Medulla oblongata (tissue), 1 donor: Measurements from ENCODE around the gene TPM2.
A peak's percentile ranks its signal among the peaks of the same experiment; 100 is the strongest.
"Not testable (repeated sequence)": the region's sequence is repeated elsewhere in the genome, so short reads cannot be mapped to it uniquely, and the experiment has no call there.

Source experiments
- DNase-seq: peaks from one replicate; pipeline ENCODE4 v3.0.0-alpha.2; 2015; ENCODE audit errors: extremely low spot score

TPM2 gene

DNA sequence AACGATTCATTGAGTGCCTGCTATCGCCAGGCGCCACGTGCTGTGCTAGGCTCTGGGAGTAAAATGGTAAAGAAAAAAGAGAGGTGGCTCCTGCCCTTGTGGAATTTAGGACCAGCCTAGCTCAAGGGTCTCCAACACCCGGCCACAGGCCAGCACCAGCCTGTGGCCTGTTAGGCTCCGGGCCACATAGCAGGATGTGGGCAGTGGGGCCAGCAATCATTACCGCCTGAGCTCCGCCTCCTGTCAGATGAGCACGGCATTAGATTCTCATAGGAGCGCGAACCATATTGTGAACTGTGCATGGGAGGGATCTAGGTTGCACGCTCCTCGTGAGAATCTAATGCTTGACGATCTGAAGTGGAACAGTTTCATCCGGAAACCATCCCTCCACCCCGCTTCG, 33.4 kb downstream of the TPM2 start:
- no peak for DNase-seq

DNA sequence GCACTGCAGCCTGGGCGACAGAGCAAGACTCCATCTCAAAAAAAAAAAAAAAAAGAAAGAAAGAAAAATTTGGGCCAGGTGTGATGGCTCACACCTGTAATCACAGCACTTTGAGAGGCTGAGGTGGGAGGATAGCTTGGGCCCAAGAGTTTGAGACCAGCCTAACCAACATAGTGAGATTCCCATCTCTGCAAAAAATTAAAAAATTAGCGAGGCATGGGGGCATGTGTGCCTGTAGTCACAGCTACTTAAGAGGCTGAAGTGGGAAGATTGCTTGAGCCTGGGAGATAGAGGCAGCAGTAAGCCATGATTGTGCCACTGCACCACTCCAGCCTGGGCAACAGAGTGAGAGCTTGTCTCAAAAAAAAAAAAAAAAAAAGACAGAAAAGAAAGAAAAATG, 36.1 kb downstream of the TPM2 start:
- no peak for DNase-seq

DNA sequence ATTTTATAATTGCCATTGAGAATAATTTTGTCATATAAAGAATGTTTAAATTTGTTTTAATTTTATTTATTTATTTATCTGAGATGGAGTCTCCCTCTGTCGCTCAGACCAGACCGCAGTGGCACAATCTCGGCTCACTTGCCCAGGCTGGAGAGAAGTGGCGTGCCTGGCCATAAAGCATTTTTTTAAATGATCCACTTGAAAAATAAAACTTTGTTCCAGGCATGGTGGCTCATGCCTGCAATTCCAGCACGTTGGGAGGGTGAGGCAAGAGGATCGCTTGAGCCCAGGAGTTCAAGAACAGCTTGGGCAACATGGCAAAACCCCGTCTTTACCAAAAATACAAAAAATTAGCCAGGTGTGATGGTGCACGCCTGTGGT, 36.9 kb downstream of the TPM2 start:
- no peak for DNase-seq

DNA sequence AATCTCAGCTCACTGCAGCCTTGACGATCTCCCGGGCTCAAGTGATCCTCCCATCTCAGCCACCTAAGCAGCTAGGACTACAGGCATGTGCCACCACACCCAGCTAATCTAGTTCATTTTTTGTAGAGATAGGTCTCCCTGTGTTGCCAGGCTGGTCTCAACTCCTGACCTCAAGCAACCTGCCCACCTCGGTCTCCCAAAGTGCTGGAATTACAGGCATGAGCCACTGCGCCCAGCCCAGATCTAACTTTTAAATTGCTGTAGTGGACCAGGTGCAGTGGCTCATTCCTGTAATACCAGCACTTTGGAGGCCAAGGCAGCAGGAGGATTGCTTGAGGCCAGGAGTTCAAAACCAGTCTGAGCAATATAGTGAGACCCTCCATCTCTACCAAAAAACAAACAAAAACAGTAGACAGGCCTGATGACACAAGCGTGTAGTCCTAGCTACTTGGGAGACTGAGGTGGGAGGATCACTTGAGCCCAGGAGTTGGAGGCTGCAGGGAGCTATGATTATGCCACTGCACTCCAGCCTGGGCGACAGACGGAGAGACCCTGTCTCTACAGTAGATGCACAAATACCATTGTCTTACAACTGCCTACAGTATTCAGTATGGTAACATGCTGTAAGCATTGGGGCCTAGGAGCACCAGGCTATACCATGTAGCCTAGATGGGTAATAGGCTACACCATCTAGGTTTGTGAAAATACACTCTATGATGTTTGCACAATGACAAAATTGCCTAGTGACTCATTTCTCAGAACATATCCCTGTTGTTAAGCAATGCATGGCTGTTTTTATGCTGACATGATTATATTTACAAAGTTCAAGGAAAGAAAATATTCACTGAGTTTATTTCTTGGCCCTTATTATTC, 37.5 kb downstream of the TPM2 start:
- no peak for DNase-seq

DNA sequence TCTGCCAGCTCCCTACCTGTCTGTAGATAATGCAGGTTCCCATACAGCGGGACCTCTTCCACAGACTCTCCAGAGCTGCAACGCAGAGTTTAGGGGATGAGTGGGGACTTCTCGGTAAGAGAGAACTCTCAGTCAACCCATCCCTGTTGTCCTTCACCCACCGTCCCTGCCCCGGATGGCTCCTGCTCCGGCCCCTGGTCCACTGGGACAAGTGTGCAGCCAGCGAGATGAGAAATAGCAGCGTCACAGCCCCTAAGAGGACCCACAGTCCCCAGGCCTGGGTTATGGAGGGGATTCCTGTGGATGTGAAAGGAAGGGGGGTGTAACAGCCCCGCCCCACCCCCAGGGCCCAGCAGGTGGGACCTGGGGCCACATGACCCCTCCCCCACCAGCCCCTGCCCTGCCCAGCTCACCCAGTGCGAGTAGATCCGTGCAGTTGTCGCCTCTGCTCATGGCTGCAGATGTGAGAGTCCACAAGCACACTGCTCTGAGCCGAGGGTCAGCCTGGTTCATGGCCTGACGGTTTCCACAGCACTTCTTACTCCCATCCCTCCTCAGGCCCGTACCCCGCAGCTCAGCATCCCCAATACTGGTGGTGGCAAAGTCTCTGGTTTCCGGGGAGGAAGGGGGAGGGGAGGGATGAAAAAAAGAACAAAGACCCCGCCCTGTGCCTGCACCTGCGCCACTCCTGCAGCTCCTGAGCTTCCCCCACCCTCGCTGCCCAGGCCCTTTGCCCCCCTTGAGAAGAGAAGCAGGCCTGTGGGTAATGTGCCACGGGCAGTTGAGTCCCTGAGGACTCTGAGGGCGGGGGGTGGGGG, 39.2 kb downstream of the TPM2 start, which contains the start of gene SIT1:
Gene SIT1, minus strand, starts transcription at position 591 of the 818 bp plus-strand sequence. Its CDS starts 78 bp downstream, at position 513.
- no peak for DNase-seq

DNA sequence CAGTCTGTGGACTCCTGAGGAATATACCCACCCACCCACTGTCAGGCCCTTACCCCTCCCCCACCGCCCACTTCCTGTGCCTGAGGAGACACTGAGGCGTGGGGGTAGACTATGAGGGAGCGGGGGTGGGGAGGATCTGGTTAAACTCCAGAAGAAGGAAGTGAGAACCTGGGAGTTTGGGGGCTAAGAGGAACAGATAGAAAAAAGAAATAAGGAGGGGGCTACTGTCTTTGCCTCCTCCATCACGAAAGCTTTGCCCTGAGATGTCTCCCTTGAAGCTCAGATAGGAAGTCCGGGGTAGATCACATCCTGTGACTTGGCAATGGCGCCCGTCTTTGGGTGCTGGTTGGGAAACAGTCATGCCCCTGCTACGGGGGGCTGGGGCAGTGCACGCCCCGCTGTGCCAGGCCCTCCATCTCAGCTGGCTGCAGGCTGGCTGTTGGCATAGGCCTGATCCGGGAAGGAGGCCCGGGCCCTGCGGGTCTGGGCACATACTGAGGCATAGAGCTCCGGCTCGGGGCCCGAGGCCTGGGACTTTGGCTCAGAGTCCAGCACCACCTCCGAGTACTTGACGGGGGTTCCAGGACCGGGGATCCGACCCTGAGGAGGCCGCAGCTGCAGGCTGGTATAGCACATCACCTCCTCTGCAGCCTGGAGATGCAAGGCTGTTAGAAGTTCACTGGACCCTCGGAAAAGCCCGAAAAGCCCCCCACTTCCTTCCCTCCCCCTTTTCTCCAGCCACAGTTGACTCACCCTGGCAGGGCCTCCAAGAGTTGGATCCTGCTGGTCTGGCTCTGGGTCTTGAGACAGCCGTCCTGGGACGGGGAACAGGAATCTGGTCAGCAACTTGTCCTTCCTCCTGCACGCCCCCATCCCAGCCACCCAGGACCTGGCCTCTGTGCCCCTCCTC, 40.0 kb downstream of the TPM2 start:
- peak; percentile 49 for DNase-seq

DNA sequence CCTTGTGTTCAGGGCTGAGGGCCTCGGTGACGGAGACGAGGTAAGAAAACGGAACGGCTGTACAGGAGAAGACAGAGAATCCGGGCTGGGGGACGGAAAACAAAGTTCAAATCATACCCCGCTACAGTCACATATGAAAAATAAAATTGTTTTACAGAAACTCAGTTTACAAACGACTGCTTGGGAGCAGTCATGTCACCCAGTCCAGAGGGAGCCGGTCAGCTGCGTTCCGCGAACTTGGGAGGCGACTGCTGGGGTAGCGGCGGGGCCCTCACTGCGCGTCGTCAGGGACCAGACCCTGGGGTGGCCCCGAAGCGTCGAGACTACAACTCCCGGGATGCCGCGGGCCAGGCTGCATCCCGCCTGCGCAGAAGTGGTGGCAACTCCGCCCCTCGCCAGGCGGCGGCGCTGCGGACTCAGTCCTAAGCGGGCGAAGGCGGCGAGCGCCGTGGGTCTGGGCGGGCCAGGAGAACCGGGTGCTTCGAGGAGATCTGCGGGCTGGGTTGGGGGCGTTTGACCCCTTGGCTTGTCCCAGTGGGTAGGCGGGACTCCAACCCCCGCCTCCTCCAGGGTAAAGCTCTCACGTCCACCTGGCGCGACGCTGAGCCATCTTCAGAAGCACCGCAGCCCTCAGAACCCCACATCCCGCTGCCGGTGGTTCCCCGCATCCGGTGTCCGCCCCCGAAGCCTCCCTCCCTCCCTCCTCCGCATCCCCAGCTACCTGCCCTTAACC, 43.0 kb downstream of the TPM2 start:
- DNase-seq, result peak; percentile 95

DNA sequence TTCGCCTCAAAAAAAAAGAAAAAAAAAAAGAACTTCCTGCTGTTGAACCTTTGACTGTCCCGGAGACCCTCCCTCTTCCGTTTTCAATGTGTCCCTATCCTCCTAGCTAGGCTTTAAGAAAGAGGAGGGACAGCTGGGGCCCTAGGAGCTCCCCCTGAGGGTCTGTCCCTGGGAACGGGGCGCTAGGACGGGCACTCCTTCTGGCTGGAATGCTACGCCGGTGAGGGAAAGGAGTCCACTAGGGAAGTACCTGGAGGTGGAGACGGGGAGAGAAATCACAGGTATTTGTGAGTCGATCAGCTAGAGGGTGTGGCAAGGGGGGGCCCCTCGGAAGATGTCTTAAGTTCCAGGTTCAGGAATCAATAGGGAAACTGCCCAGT, 43.6 kb downstream of the TPM2 start:
- peak; percentile 38 for DNase-seq

DNA sequence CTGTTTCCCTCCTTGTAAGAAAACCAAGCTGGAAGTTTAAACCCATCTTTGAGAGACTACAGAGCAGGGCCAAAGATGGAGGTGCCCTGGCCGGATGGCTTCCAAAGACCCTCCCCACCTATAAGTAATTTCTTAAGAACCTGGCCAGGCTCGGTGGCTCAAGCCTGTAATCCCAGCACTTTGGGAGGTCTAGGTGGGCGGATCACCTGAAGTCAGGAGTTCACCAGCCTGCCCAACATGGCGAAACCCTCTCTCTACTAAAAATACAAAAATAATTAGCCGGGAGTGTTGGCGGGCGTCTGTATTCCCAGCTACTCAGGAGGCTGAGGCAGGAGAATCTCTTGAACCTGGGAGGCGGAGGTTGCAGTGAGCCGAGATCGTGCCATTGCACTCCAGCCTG, 44.0 kb downstream of the TPM2 start:
- not testable (repeated sequence) for DNase-seq

DNA sequence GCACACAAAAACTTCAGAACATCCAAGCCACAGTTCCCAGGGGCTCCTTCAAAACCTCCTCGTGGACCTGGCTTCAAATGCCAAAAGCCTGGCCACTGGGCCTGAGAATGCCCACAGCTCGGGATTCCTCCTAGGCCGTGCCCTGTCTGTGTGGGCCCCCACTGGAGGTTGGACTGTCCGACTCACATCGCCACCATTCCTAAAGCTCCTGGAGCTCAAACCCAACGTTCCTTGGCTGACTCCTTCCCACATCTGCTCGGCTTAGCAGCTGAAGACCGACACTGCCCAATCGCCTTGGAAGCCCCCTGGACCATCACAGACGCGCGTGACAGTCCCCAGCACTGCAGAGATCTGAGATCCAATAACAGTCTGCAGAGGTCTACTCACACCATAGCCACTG, 46.7 kb downstream of the TPM2 start:
- no peak for DNase-seq

DNA sequence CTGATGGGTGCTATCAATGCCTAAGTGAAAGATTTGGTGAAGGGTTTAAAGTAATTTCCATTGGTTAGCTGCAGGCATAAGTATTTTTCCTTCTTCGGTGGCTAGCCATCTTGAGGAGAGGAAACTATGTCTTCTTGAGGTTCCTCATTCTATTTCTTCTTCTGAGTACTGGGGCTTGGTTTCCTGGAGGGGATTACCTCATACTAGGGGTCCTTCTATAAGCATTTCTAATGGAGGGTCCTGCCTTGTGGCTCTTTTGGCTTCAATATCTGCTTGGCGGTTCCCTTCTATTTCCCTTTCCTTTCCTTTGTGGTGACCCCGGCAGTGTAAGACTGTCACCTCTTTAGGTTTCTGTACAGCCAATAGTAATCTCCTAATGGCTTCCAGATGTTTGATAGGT, 48.2 kb downstream of the TPM2 start:
- not testable (repeated sequence) for DNase-seq

DNA sequence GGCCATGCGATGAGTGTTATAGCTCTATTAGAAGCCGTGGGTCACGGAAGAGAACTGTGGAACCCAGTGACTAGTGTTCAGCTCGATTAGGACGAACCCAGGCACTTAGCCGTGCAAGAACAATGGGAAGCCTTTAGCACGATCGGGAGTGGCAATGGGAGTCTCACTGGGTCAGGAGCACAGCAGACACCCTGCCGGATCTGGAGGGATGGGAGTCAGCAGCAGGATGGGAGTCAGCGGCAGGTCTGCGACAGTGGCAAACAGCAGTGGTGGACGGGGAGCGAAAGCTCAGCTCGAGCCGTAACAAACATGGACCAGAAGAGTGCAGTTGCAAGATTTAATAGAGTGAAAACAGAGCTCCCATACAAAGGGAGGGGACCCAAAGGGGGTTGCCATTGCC, 49.3 kb downstream of the TPM2 start:
- DNase-seq, result not testable (repeated sequence)

DNA sequence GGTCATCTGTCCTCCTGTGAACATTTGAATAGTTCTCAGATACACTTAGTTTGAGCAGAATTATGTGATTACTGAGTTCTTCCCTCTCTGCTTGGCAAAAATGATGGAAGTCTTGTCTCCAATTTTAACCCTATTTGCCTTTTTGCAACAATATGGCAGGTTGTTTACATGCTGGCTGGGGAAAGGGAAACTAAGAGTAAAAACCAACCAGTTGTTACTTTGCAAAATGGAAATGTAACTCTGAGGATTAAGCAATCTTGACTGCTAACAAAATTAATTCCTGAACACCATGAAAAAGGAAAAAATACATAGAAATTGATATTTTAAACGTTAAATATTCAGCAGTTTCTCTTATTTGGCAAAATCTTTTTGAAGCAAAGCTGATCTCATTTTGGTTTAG, 50.1 kb downstream of the TPM2 start:
- no peak for DNase-seq

DNA sequence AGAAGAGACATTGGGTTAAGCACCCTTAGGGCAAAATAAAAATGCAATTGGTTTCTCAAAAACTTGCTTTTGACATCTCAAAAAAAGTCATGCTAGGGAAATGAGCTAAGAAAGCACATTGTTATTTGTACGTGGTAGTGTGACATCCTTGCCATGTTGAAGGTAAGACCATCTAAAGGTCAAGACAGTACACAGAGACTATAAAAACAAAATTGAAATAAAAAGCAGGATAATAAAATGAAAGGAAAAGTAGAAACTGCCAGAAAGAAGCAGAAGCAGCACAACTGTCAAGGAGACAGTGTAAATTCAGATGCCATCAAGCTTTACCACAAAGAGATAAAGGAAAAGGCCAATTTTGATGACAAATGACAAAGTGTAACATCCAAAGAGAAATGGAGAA, 50.5 kb downstream of the TPM2 start:
- DNase-seq, result not testable (repeated sequence)

DNA sequence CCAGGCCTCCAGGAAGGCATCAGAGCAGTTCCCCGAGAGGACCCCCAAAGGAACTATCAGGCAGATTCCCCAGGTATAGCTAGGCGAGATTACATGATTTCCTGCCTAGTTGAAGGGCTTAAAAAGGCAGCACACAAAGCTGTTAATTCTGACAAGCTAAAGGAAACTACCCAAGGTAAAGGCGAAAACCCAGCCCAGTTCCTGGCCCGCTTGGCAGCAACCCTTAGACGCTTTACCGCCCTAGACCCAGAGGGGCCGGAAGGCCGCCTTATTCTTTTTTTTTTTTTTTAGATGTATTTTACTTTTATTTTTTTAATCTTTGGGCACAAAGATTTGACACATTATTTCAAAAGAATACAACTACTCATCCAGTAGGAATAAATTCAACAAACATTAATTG, 51.0 kb downstream of the TPM2 start:
- DNase-seq, result not testable (repeated sequence)

DNA sequence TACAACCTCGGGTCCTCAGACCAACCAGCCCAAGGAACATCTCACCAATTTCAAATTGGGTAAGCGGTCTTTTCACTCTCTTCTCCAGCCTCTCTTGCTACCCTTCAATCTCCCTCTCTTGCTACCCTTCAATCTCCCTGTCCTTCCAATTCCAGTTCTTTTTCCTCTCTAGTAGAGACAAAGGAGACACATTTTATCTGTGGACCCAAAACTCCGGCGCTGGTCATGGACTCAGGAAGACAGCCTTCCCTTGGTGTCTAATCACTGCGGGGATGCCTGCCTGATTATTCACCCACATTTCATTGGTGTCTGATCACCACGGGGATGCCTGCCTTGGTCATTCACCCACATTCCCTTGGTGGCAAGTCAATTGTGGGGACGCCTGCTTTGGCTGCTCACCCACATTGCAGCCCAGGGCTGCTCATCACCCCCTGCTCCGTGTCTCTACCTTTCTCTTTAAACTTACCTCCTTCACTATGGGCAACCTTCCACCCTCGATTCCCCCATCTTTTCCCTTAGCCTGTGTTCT, 52.2 kb downstream of the TPM2 start:
- DNase-seq, result not testable (repeated sequence)

DNA sequence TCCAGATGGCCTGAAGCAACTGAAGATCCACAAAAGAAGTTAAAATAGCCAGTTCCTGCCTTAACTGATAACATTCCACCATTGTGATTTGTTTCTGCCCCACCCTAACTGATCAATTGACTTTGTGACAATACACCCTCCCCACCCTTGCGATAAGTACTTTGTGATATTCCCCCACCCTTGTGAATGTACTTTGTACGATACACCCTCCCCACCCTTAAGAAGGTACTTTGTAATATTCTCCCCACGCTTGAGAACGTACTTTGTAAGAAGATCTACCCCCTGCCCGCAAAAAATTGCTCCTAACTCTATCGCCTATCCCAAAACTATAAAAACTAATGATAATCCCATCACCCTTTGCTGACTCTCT, 52.9 kb downstream of the TPM2 start:
- not testable (repeated sequence) for DNase-seq

DNA sequence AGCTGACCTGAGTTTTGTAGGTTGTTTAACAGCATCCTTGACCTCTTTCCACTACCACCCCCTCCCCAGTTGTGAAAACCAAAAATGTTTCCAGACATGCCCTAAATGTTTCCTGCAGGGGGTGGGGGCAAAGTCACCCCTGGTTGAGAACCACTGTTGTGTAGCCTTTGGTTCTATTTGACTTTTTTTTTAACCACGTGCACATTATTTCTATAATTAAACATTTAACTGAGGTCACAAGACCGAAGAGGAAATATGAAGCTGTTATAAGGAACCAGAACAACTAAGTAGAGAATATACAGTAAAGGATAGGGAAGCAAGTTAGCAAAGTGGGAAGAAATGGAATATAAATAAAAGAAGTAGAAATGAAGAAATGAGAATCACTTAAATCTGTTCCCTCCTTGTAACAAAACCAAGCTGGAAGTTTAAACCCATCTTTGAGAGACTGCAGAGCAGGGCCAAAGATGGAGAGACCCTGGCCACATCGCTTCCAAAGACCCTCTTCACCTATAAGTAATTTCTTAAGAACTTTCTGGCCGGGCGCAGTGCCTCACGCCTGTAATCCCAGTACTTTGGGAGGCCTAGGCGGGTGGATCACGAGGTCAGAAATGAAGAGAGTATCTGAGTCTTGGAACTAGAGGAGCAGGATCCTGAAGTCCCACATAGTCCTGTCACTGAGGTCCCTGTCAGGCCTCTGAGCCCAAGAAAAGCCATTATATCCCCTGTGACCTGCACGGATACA, 53.4 kb downstream of the TPM2 start:
- peak; percentile 34 for DNase-seq

DNA sequence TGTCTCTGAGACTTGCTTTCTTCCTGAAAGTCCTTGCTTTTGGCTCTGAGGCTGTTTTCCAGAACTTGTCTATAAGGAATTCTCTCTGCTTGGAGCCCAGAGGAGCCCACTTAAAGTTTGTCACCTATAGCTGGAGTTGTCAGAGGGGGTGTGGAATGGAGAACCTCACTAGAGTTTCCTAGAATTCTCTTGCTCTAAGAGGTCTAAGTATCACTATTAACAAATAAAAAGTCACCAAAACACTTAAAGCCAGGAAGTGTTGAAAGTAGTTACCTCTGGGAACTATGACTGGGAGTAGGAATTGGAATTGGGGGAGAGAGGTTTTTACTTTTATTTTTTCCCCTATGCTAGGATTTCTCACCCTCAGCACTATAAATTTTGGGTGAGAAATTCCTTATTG, 54.0 kb downstream of the TPM2 start:
- DNase-seq, result no peak
